Smooth muscle cell (in vitro differentiated cells): Measurements from ENCODE around the gene RIPOR3. TPM values are rescaled to one million over a fixed set of nuclear protein-coding genes. Genes with fewer than 3 reads are reported as not detected.

Experiments used
- DNase-seq: peaks from one replicate; lab custom pipeline; 2025; ENCODE audit not compliant: unreplicated experiment; lab: John Stamatoyannopoulos, UW
- H2AFZ ChIP-seq: fragments of 200-600 bp; sonication (generic); 2 replicates; pipeline ENCODE4 v1.6.0; 2016; ENCODE audit warnings: antibody characterized with exemption, low read depth, mild to moderate bottlenecking
- H3F3A ChIP-seq: fragments of 200-600 bp; sonication (generic); 2 replicates; pipeline ENCODE4 v1.6.0; 2017; ENCODE audit warnings: antibody characterized with exemption, low read depth
- H3K27ac ChIP-seq: fragments of 200-600 bp; sonication (generic); 2 replicates; pipeline ENCODE4 v1.5.1; 2016; ENCODE audit warnings: low read depth, mild to moderate bottlenecking
- H3K27me3 ChIP-seq: fragments of 200-600 bp; sonication (generic); 2 replicates; pipeline ENCODE4 v1.6.1; 2016; ENCODE audit warnings: low read depth, mild to moderate bottlenecking
- H3K36me3 ChIP-seq: fragments of 200-600 bp; sonication (generic); 2 replicates; pipeline ENCODE4 v1.5.1; 2016; ENCODE audit warnings: low read depth
- H3K4me1 ChIP-seq: fragments of 200-600 bp; sonication (generic); 2 replicates; pipeline ENCODE4 v1.5.1; 2016; ENCODE audit warnings: low read depth
- H3K4me2 ChIP-seq: fragments of 200-600 bp; sonication (generic); 2 replicates; pipeline ENCODE4 v1.6.0; 2016; ENCODE audit warnings: mild to moderate bottlenecking
- H3K4me3 ChIP-seq: fragments of 200-600 bp; sonication (generic); 2 replicates; pipeline ENCODE4 v1.5.1; 2016; ENCODE audit warnings: mild to moderate bottlenecking
- H3K79me2 ChIP-seq: fragments of 200-600 bp; sonication (generic); 2 replicates; pipeline ENCODE4 v1.6.0; 2016; ENCODE audit warnings: low read depth, mild to moderate bottlenecking
- H3K9ac ChIP-seq: fragments of 200-600 bp; sonication (generic); 2 replicates; pipeline ENCODE4 v1.6.0; 2016; ENCODE audit warnings: low read depth
- H3K9me3 ChIP-seq: fragments of 200-600 bp; sonication (generic); replicated peaks from 2 replicates; pipeline ENCODE4 v1.5.1; 2016; ENCODE audit warnings: low read depth
- H4K20me1 ChIP-seq: fragments of 200-600 bp; sonication (generic); 2 replicates; pipeline ENCODE4 v1.6.0; 2016; ENCODE audit warnings: low read depth
- WGBS: methylation state at CpG from one replicate; pipeline ENCODE4 v1.1.7; 2016; ENCODE audit warnings: low lambda C conversion rate; 5-methylcytosine and 5-hydroxymethylcytosine counted together
- polyA plus RNA-seq: library from polyadenylated mRNA; unstranded; fragments of >200 nt; fragmentation: Nextera tagmentation; extraction: Ambion mirVana; gene quantifications from 2 replicates; pipeline ENCODE4 v1.2.1, GENCODE V29; 2016
- total RNA-seq: library from RNA; depleted of rRNA; stranded (reverse); fragments of >200 nt; gene quantifications from 2 replicates; pipeline ENCODE4 v1.2.3, GENCODE V29; 2014
- TF ChIP-seq, protein P1 (sequence below): fragments of 200-600 bp; sonication (generic); IDR thresholded peaks from 2 replicates; pipeline ENCODE4 v1.5.1; 2017; ENCODE audit warnings: borderline replicate concordance, mild to moderate bottlenecking, antibody characterized with exemption; ENCODE audit not compliant: insufficient read depth, poor library complexity, severe bottlenecking

Gene RIPOR3
- total and polyA plus RNA-seq, 2 experiments from 2014 or later = 0.18 to 1.2 TPM

GRCh38 chr20:50636601-50637540 is 54.5 kb downstream of the RIPOR3 start:
- Histone ChIP-seq H3K36me3 (no peaks in the 10 kb centered on the region), H3K9ac (no peak overlapping the region), H3F3A (peaks cover 9% of the 10 kb centered on the region), H3K27ac (no peak overlapping the region), H3K9me3 (no peaks in the 10 kb centered on the region), H3K27me3 (no peaks in the 10 kb centered on the region), H4K20me1 (no peaks in the 10 kb centered on the region), H3K79me2 (no peaks in the 10 kb centered on the region), H3K4me2 (peak overlapping the region; percentile 70), H3K4me1 (peaks cover 19% of the 10 kb centered on the region), H3K4me3 (no peak overlapping the region), H2AFZ (no peak overlapping the region)
- DNase-seq = no peak
- WGBS = 53% methylated on average over 22 of the region's 22 CpGs
- TF ChIP-seq, protein P1, sequence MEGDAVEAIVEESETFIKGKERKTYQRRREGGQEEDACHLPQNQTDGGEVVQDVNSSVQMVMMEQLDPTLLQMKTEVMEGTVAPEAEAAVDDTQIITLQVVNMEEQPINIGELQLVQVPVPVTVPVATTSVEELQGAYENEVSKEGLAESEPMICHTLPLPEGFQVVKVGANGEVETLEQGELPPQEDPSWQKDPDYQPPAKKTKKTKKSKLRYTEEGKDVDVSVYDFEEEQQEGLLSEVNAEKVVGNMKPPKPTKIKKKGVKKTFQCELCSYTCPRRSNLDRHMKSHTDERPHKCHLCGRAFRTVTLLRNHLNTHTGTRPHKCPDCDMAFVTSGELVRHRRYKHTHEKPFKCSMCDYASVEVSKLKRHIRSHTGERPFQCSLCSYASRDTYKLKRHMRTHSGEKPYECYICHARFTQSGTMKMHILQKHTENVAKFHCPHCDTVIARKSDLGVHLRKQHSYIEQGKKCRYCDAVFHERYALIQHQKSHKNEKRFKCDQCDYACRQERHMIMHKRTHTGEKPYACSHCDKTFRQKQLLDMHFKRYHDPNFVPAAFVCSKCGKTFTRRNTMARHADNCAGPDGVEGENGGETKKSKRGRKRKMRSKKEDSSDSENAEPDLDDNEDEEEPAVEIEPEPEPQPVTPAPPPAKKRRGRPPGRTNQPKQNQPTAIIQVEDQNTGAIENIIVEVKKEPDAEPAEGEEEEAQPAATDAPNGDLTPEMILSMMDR = no peak

DNA sequence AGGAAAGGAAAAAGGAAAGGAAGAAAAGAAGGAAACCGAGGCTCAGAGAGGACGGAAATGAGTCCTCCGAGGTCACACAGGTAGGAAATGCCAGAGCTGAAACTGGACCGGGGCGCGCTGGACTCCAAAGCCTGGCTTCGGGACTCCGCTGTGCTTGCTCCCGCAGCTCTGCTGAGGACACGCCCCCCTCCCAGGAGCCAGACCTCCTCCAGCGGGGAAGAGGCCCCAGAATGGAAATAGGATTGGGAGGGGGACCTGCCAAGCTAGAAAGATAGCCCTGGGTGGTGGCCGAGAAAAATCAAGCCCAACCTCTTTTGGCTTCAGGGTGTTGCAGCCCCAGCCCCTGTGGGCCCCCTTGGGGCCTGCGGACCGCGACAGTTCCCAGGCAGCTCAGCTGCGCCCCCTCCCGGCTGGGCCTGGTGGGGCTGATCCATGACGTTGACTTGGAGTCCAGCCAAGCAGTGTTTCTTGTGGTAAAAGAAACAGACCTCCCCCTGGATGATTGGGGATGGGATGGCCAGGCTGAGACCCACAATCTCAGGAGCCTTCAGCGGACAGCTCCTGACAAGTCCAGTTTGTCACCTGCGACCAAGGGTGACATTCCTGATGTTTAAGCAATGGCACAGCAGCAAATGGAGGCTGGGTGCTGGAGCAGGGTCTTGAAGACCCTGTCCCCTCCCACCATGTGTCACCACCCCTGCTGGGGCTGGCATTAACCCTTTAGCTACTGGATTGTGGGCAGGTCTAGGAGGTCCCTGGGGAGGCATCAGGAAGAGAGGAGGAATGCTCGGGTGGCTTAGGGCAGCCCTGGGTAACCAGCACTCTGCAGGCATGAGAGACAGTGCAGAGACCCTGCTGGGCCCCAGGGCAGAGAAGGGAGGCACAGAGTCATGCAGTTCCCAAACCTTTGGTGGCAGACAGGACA is 55.4 kb downstream of the RIPOR3 start:
- H3F3A ChIP-seq = peaks cover 9% of the 10 kb centered on the region
- no peaks in the 10 kb centered on the region for H3K27me3 ChIP-seq
- no peaks in the 10 kb centered on the region for H3K36me3 ChIP-seq
- H3K27ac ChIP-seq = no peak overlapping the region
- H3K4me3 ChIP-seq = no peak overlapping the region
- no peak overlapping the region for H3K9ac ChIP-seq
- peak overlapping the region; percentile 70 for H3K4me2 ChIP-seq
- peak; percentile 50 for DNase-seq
- no peaks in the 10 kb centered on the region for H4K20me1 ChIP-seq
- H3K79me2 ChIP-seq = no peaks in the 10 kb centered on the region
- 20% methylated on average over 21 of the region's 21 CpGs for WGBS
- H3K4me1 ChIP-seq = peaks cover 19% of the 10 kb centered on the region
- H3K9me3 ChIP-seq = no peaks in the 10 kb centered on the region
- H2AFZ ChIP-seq = no peak overlapping the region
- TF ChIP-seq, protein P1 = peak; percentile 92

DNA sequence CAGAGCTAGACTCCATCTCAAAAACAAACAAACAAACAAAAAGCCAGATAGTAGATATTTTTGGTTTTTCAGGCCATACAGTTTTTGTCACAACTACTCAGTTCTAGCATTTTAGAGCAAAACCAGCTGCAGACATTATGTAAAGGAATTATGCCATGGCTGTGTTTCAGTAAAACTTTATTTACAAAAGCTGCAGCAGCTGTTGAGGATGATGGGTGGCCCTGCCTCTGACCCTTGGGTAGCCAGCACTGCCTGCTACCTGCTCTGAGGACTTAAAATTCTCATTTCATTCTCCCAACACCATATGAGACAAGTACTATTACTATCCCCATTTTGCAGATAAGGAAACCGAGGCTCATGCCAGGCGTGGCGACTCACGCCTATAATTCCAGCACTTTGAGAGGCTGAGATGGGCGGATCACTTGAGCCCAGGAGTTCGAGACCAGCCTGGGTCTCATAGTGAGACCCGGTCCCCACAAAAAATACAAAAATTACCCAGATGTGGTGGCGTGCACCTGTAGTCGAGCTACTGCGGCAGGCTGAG is 56.3 kb downstream of the RIPOR3 start:
- TF ChIP-seq, protein P1 = no peak
- no peak for DNase-seq
- H3K4me1 ChIP-seq = peaks cover 19% of the 10 kb centered on the region
- H3K9ac ChIP-seq = no peak overlapping the region
- H4K20me1 ChIP-seq = no peaks in the 10 kb centered on the region
- peaks cover 9% of the 10 kb centered on the region for H3F3A ChIP-seq
- H2AFZ ChIP-seq = no peak overlapping the region
- H3K9me3 ChIP-seq = no peaks in the 10 kb centered on the region
- 93% methylated on average over 10 of the region's 10 CpGs for WGBS
- no peaks in the 10 kb centered on the region for H3K79me2 ChIP-seq
- no peak overlapping the region for H3K4me3 ChIP-seq
- no peaks in the 10 kb centered on the region for H3K36me3 ChIP-seq
- H3K4me2 ChIP-seq = no peak overlapping the region
- H3K27ac ChIP-seq = no peak overlapping the region
- H3K27me3 ChIP-seq = no peaks in the 10 kb centered on the region
